ENCODE measurements around the gene INF2.

The INF2 gene

GRCh38 chr14:104673481-104673880, 15.9 kb upstream of the INF2 start:
- no peak for DNase-seq
- Histone ChIP-seq H3K27me3 (replicated peaks) (no peaks in the 10 kb centered on the region), H3K36me3 (replicated peaks) (no peaks in the 10 kb centered on the region), H3K4me3 (ENCODE audit: low read depth, low read length) (no peak overlapping the region), H3K27ac (no peak overlapping the region)
- no peak for TF ChIP-seq CTCF (IDR thresholded peaks at IDR 0.05; ENCODE audit: low read depth, low read length, missing control alignments)
- in situ Hi-C loops (cut with HindIII; ENCODE audit: low pct_ligation_motif_present, low sequenced_read_pairs), result no loop called here

GRCh38 chr14:104675447-104675846, 14.0 kb upstream of the INF2 start:
- H3K36me3 ChIP-seq (replicated peaks), result no peaks in the 10 kb centered on the region
- H3K27me3 ChIP-seq (replicated peaks), result no peaks in the 10 kb centered on the region
- H3K27ac ChIP-seq, result no peak overlapping the region
- in situ Hi-C loops (cut with HindIII; ENCODE audit: low pct_ligation_motif_present, low sequenced_read_pairs), result no loop called here
- H3K4me3 ChIP-seq (ENCODE audit: low read depth, low read length), result no peak overlapping the region
- TF ChIP-seq CTCF (IDR thresholded peaks at IDR 0.05; ENCODE audit: low read depth, low read length, missing control alignments), result no peak
- no peak for DNase-seq

GRCh38 chr14:104676130-104676693, 13.2 kb upstream of the INF2 start:
- no peak overlapping the region for H3K4me3 ChIP-seq (ENCODE audit: low read depth, low read length)
- in situ Hi-C loops (cut with HindIII; ENCODE audit: low pct_ligation_motif_present, low sequenced_read_pairs), result no loop called here

GRCh38 chr14:104676694-104677511, 12.5 kb upstream of the INF2 start:
- in situ Hi-C loops (cut with HindIII; ENCODE audit: low pct_ligation_motif_present, low sequenced_read_pairs), result no loop called here

More at GRCh38 chr14:104676130-104676693, 13.2 kb upstream of the INF2 start:
- no peaks in the 10 kb centered on the region for H3K36me3 ChIP-seq (replicated peaks)
- no peak overlapping the region for H3K27ac ChIP-seq
- DNase-seq, result no peak
- H3K27me3 ChIP-seq (replicated peaks), result no peaks in the 10 kb centered on the region
- TF ChIP-seq CTCF (IDR thresholded peaks at IDR 0.05; ENCODE audit: low read depth, low read length, missing control alignments), result no peak

GRCh38 chr14:104677512-104678332, 11.7 kb upstream of the INF2 start:
- no peak for TF ChIP-seq CTCF (IDR thresholded peaks at IDR 0.05; ENCODE audit: low read depth, low read length, missing control alignments)
- in situ Hi-C loops (cut with HindIII; ENCODE audit: low pct_ligation_motif_present, low sequenced_read_pairs), result no loop called here
- DNase-seq, result peak; percentile 55
- peak overlapping the region; percentile 88 for H3K27ac ChIP-seq
- H3K36me3 ChIP-seq (replicated peaks), result no peaks in the 10 kb centered on the region
- peak overlapping the region; percentile 52 for H3K4me3 ChIP-seq (ENCODE audit: low read depth, low read length)
- H3K27me3 ChIP-seq (replicated peaks), result no peaks in the 10 kb centered on the region

More at GRCh38 chr14:104676694-104677511, 12.5 kb upstream of the INF2 start:
- H3K27ac ChIP-seq, result peak overlapping the region; percentile 88
- DNase-seq, result no peak
- H3K4me3 ChIP-seq (ENCODE audit: low read depth, low read length), result peak overlapping the region; percentile 52
- H3K27me3 ChIP-seq (replicated peaks), result no peaks in the 10 kb centered on the region
- H3K36me3 ChIP-seq (replicated peaks), result no peaks in the 10 kb centered on the region
- no peak for TF ChIP-seq CTCF (IDR thresholded peaks at IDR 0.05; ENCODE audit: low read depth, low read length, missing control alignments)
